Activated CD4-positive, alpha-beta memory T cell treated with anti-CD3 and anti-CD28 coated beads for 36 hours (primary cell): ENCODE data around the gene MLST8. TPM values are rescaled to one million over a fixed set of nuclear protein-coding genes. Genes with fewer than 3 reads are reported as not detected.

Experiments used
- CTCF ChIA-PET: fragments of 350-600 bp; sonication (Branson Sonifier 250); formaldehyde crosslinking; loops from one replicate; lab custom pipeline; 2021; ENCODE audit warnings: antibody characterized with exemption, inconsistent platforms; lab: Charles Lee
- POLR2A ChIA-PET: fragments of 350-600 bp; sonication (Branson Sonifier 250); formaldehyde crosslinking; loops from one replicate; lab custom pipeline; 2021; ENCODE audit warnings: antibody characterized with exemption; lab: Charles Lee
- DNase-seq: peaks from one replicate; pipeline ENCODE4 v3.0.0-alpha.2; 2020
- H3K27ac Mint-ChIP-seq: one replicate; pipeline ENCODE4 v1.8.0; 2021; ENCODE audit warnings: mixed read lengths
- H3K27me3 Mint-ChIP-seq: one replicate; pipeline ENCODE4 v1.8.0; 2021; ENCODE audit warnings: mixed read lengths
- H3K36me3 Mint-ChIP-seq: one replicate; pipeline ENCODE4 v1.8.0; 2021; ENCODE audit warnings: mixed read lengths
- H3K4me1 Mint-ChIP-seq: one replicate; pipeline ENCODE4 v1.8.0; 2021; ENCODE audit warnings: low read depth, mixed read lengths
- H3K4me3 Mint-ChIP-seq: one replicate; pipeline ENCODE4 v1.8.0; 2021; ENCODE audit warnings: mild to moderate bottlenecking, mixed read lengths
- H3K9me3 Mint-ChIP-seq: one replicate; pipeline ENCODE4 v1.8.0; 2021; ENCODE audit warnings: mixed read lengths
- intact Hi-C: fragments of 100-400 bp; cut with micrococcal nuclease; formaldehyde crosslinking; loops from one replicate; pipeline ENCODE4 v1.15.1; 2023
- total RNA-seq, 2 experiments: library from RNA; stranded (reverse); gene quantifications; one replicate each; pipeline ENCODE4 v1.2.3, GENCODE V29; 2021

MLST8 gene
- total RNA-seq, 2 experiments from 2014 or later, result 49.7 to 50.4 TPM

GRCh38 chr16:2163211-2163881, 41.9 kb upstream of the MLST8 start:
- no peaks in the 10 kb centered on the region for H3K27me3 Mint-ChIP-seq
- DNase-seq, result peak; percentile 36
- no peak overlapping the region for H3K4me3 Mint-ChIP-seq
- H3K27ac Mint-ChIP-seq, result no peak overlapping the region
- no peaks in the 10 kb centered on the region for H3K9me3 Mint-ChIP-seq
- intact Hi-C loops, result no loop called here
- H3K4me1 Mint-ChIP-seq, result peaks cover 6% of the 10 kb centered on the region
- POLR2A ChIA-PET, result no interaction called here
- H3K36me3 Mint-ChIP-seq, result peaks cover 4% of the 10 kb centered on the region
- CTCF ChIA-PET, result no interaction called here

- intact Hi-C loops, result no loop called here
- H3K4me3 Mint-ChIP-seq, result no peak overlapping the region
- H3K9me3 Mint-ChIP-seq, result no peaks in the 10 kb centered on the region
- ChIA-PET POLR2A (interaction anchor here (1.1 kb wide), 1 partner anchor 41 kb away, joined by 4 read pairs; no protein-coding TSS in a partner anchor), CTCF (no interaction called here)
- DNase-seq, result no peak
- H3K27ac Mint-ChIP-seq, result no peak overlapping the region
- H3K27me3 Mint-ChIP-seq, result no peaks in the 10 kb centered on the region
- no peaks in the 10 kb centered on the region for H3K4me1 Mint-ChIP-seq
- H3K36me3 Mint-ChIP-seq, result peaks cover 4% of the 10 kb centered on the region
Observed at GRCh38 chr16:2165861-2166260, 39.4 kb upstream of the MLST8 start.

- POLR2A ChIA-PET, result interaction anchor here (1.1 to 1.5 kb wide), 2 partner anchors 14 to 40 kb away, joined by 3 to 4 read pairs; no protein-coding TSS in a partner anchor
- no peaks in the 10 kb centered on the region for H3K4me1 Mint-ChIP-seq
- CTCF ChIA-PET, result interaction anchor here (0.7 kb wide), 1 partner anchor 39 kb away, joined by 3 read pairs; the partner anchor contains the start of gene MLST8
Observed at GRCh38 chr16:2166263-2167067, 38.8 kb upstream of the MLST8 start.

GRCh38 chr16:2167068-2167638, 38.1 kb upstream of the MLST8 start:
- CTCF ChIA-PET, result interaction anchor here (0.7 kb wide), 1 partner anchor 38 kb away, joined by 3 read pairs; the partner anchor contains the start of gene MLST8
- intact Hi-C loops, result no loop called here
- Mint-ChIP-seq H3K9me3 (no peaks in the 10 kb centered on the region), H3K27me3 (no peaks in the 10 kb centered on the region), H3K27ac (no peak overlapping the region), H3K36me3 (peaks cover 4% of the 10 kb centered on the region), H3K4me1 (no peaks in the 10 kb centered on the region), H3K4me3 (no peak overlapping the region)
- DNase-seq, result no peak
- POLR2A ChIA-PET, result interaction anchor here (1.5 kb wide), 1 partner anchor 14 kb away, joined by 3 read pairs; no protein-coding TSS in a partner anchor

More at GRCh38 chr16:2166263-2167067, 38.8 kb upstream of the MLST8 start:
- Mint-ChIP-seq H3K27me3 (no peaks in the 10 kb centered on the region), H3K36me3 (peaks cover 4% of the 10 kb centered on the region), H3K4me3 (no peak overlapping the region), H3K9me3 (no peaks in the 10 kb centered on the region), H3K27ac (no peak overlapping the region)
- intact Hi-C loops, result no loop called here
- DNase-seq, result no peak

GRCh38 chr16:2170080-2170479, 35.2 kb upstream of the MLST8 start:
- POLR2A ChIA-PET, result no interaction called here
- H3K27ac Mint-ChIP-seq, result no peak overlapping the region
- H3K4me1 Mint-ChIP-seq, result no peaks in the 10 kb centered on the region
- H3K27me3 Mint-ChIP-seq, result no peaks in the 10 kb centered on the region
- CTCF ChIA-PET, result no interaction called here
- intact Hi-C loops, result no loop called here
- no peaks in the 10 kb centered on the region for H3K9me3 Mint-ChIP-seq
- H3K36me3 Mint-ChIP-seq, result peaks cover 11% of the 10 kb centered on the region
- no peak overlapping the region for H3K4me3 Mint-ChIP-seq
- DNase-seq, result no peak

- H3K4me3 Mint-ChIP-seq, result no peak overlapping the region
- no peaks in the 10 kb centered on the region for H3K4me1 Mint-ChIP-seq
- H3K27me3 Mint-ChIP-seq, result no peaks in the 10 kb centered on the region
- no peaks in the 10 kb centered on the region for H3K9me3 Mint-ChIP-seq
- CTCF ChIA-PET, result no interaction called here
- no peak for DNase-seq
- peaks cover 10% of the 10 kb centered on the region for H3K36me3 Mint-ChIP-seq
- POLR2A ChIA-PET, result no interaction called here
- intact Hi-C loops, result no loop called here
- no peak overlapping the region for H3K27ac Mint-ChIP-seq
Observed at GRCh38 chr16:2170587-2171435, 34.4 kb upstream of the MLST8 start.

- ChIA-PET POLR2A (no interaction called here), CTCF (no interaction called here)
- no peak overlapping the region for H3K27ac Mint-ChIP-seq
- no peak overlapping the region for H3K4me3 Mint-ChIP-seq
- no peaks in the 10 kb centered on the region for H3K27me3 Mint-ChIP-seq
- H3K4me1 Mint-ChIP-seq, result no peaks in the 10 kb centered on the region
- no peaks in the 10 kb centered on the region for H3K9me3 Mint-ChIP-seq
- intact Hi-C loops, result no loop called here
- peaks cover 12% of the 10 kb centered on the region for H3K36me3 Mint-ChIP-seq
- DNase-seq, result no peak
Observed at GRCh38 chr16:2171601-2172178, 33.6 kb upstream of the MLST8 start.

GRCh38 chr16:2172688-2173335, 32.4 kb upstream of the MLST8 start:
- Mint-ChIP-seq H3K9me3 (no peaks in the 10 kb centered on the region), H3K4me3 (no peak overlapping the region), H3K4me1 (no peaks in the 10 kb centered on the region), H3K36me3 (peaks cover 15% of the 10 kb centered on the region), H3K27me3 (no peaks in the 10 kb centered on the region), H3K27ac (no peak overlapping the region)
- ChIA-PET CTCF (no interaction called here), POLR2A (no interaction called here)
- intact Hi-C loops, result no loop called here
- DNase-seq, result no peak

GRCh38 chr16:2173366-2173765, 31.9 kb upstream of the MLST8 start:
- no peak for DNase-seq
- POLR2A ChIA-PET, result no interaction called here
- no peak overlapping the region for H3K27ac Mint-ChIP-seq
- no peaks in the 10 kb centered on the region for H3K4me1 Mint-ChIP-seq
- intact Hi-C loops, result no loop called here
- CTCF ChIA-PET, result no interaction called here
- H3K4me3 Mint-ChIP-seq, result no peak overlapping the region
- H3K9me3 Mint-ChIP-seq, result no peaks in the 10 kb centered on the region
- peaks cover 15% of the 10 kb centered on the region for H3K36me3 Mint-ChIP-seq
- no peaks in the 10 kb centered on the region for H3K27me3 Mint-ChIP-seq

GRCh38 chr16:2173916-2174315, 31.3 kb upstream of the MLST8 start:
- intact Hi-C loops, result no loop called here
- Mint-ChIP-seq H3K4me3 (no peak overlapping the region), H3K9me3 (no peaks in the 10 kb centered on the region), H3K27me3 (no peaks in the 10 kb centered on the region), H3K36me3 (peaks cover 15% of the 10 kb centered on the region), H3K27ac (no peak overlapping the region), H3K4me1 (no peaks in the 10 kb centered on the region)
- DNase-seq, result no peak
- POLR2A ChIA-PET, result interaction anchor here (1.1 kb wide), 1 partner anchor 19 kb away, joined by 3 read pairs; the partner anchor contains the start of gene TRAF7
- CTCF ChIA-PET, result no interaction called here
